ENCODE data around the gene PHGDH.

DNA sequence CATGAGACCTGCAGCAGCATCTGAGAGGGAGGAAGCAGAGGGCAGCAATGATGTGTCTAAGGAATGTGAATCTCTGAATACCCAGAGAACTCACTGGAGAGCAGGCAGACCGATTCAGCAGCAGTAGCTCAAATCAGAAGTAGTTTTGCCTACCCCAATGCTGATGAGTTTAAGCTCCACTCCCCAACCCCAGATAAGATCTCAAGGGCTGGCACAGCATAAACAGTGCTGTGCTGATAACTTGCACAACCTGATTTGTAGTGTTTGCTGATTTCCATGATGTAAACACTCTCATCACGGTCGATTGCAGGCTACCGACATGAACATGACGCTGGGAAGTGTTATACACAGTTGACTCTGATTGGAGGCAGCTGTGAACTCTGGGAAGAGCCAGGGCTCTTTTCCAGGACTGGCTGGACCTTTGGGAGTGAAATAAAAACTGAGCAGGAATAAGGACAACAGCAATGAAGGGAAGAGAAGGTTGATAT, 68.2 kb downstream of the PHGDH start:
- TF ChIP-seq, protein P1, sequence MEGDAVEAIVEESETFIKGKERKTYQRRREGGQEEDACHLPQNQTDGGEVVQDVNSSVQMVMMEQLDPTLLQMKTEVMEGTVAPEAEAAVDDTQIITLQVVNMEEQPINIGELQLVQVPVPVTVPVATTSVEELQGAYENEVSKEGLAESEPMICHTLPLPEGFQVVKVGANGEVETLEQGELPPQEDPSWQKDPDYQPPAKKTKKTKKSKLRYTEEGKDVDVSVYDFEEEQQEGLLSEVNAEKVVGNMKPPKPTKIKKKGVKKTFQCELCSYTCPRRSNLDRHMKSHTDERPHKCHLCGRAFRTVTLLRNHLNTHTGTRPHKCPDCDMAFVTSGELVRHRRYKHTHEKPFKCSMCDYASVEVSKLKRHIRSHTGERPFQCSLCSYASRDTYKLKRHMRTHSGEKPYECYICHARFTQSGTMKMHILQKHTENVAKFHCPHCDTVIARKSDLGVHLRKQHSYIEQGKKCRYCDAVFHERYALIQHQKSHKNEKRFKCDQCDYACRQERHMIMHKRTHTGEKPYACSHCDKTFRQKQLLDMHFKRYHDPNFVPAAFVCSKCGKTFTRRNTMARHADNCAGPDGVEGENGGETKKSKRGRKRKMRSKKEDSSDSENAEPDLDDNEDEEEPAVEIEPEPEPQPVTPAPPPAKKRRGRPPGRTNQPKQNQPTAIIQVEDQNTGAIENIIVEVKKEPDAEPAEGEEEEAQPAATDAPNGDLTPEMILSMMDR (IDR thresholded peaks at IDR 0.05; ENCODE audit: low read length) = no peak
- no peak for TF ChIP-seq EZH2 (IDR thresholded peaks at IDR 0.05; ENCODE audit: borderline replicate concordance, low read length)

Data from OCI-LY1 (cell line).